NCI-H446 (cell line): ENCODE measurements around the gene KRT71.

ENCODE experiments used
- DNase-seq, 2 experiments: peaks; one replicate each; lab custom pipeline; 2025; lab: John Stamatoyannopoulos, UW

KRT71 gene

DNA sequence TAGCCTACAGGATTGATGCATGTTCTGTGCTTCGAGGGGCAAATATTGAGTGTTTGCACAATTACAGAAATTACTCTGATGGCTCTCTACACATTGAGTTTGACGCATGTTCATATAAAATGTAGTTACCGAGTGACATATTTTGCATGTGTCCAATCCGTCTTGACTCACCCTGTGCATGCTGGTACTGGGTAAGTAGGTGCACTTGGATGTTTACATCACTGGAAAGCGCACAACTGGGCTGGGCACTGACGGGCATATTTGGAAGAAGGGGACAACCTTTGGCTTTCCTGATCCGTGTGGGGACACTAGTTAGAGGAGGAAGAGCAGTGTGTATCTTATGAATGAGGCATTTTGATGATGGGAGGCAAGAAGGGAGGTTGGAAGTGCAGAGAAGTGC, 55.0 kb downstream of the KRT71 start:
- DNase-seq = no peak

DNA sequence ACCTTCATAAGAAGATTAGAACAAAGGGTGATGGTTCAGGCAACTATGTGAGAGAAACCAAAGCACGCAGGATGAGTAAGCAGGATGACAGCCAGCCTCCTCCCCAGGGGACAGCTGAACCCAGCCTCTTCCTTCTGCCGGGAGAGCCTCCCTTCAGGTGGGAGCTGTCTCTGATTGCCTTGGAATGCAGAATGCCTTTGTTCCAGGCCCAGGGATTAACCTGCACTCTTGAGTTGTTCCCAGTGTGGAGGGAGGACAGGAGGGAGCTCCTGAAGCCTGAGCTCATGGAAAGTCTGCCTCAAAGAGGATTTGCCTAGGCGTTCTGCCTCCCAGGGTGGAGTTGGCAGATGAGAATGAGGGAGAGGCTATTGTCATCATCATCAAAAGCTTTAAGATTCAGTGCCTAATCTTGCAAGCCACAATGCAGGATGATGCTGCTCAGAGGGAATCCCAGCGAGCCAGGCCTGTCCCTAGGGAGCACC, 56.3 kb downstream of the KRT71 start:
- DNase-seq = no peak

GRCh38 chr12:52496054-52496453, 56.9 kb downstream of the KRT71 start:
- DNase-seq = no peak

GRCh38 chr12:52495389-52495788, 57.6 kb downstream of the KRT71 start:
- DNase-seq = peak in 1 of 2 experiments; percentile 18

- DNase-seq = no peak
These were observed 58.4 kb downstream of the KRT71 start for GRCh38 chr12:52494518-52494917.

DNA sequence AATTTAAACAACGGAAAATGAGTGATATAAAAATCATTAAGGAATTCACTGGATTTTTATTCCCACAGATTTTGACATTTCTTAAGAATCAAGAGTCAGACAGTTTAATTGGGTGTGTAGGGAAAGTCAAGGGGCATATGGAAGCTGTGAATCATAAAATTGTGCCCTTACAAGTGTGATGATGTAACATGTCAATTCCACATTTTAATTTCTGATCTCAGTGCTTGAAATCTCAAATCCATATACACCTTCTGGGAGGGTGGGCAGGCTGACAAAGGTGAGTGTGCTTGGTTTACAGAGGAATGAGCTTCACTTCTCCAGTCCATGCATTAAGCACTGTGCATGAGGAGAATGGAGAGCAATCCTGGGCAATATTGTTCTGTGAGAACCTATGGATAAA, 58.8 kb downstream of the KRT71 start:
- DNase-seq = no peak
